Measurements from ENCODE around the gene CHRNA3.
"Not testable (repeated sequence)": the region's sequence is repeated elsewhere in the genome, so short reads cannot be mapped to it uniquely, and the experiment has no call there.

CHRNA3 gene

GRCh38 chr15:78617516-78617915 lies 3.3 kb downstream of the CHRNA3 start:
- DNase-seq (ENCODE audit: low spot score) = no peak

GRCh38 chr15:78617076-78617475 lies 3.7 kb downstream of the CHRNA3 start:
- DNase-seq (ENCODE audit: low spot score) = no peak

GRCh38 chr15:78616506-78616905 lies 4.3 kb downstream of the CHRNA3 start:
- no peak for DNase-seq (ENCODE audit: low spot score)

- DNase-seq (ENCODE audit: low spot score) = no peak
Measured at GRCh38 chr15:78615151-78615589, 5.6 kb downstream of the CHRNA3 start.

GRCh38 chr15:78614021-78614420 lies 6.8 kb downstream of the CHRNA3 start:
- DNase-seq (ENCODE audit: low spot score) = no peak

GRCh38 chr15:78609551-78609950 lies 11.2 kb downstream of the CHRNA3 start:
- not testable (repeated sequence) for DNase-seq (ENCODE audit: low spot score)

- no peak for DNase-seq (ENCODE audit: low spot score)
Measured at GRCh38 chr15:78605680-78606079, 15.1 kb downstream of the CHRNA3 start.

- DNase-seq (ENCODE audit: low spot score) = no peak
Measured at GRCh38 chr15:78605201-78605600, 15.6 kb downstream of the CHRNA3 start.

GRCh38 chr15:78604420-78604819 lies 16.4 kb downstream of the CHRNA3 start:
- no peak for DNase-seq (ENCODE audit: low spot score)

- DNase-seq (ENCODE audit: low spot score) = no peak
Measured at GRCh38 chr15:78603467-78603866, 17.3 kb downstream of the CHRNA3 start.

- DNase-seq (ENCODE audit: low spot score) = no peak
Measured at GRCh38 chr15:78599189-78599588, 21.6 kb downstream of the CHRNA3 start.

GRCh38 chr15:78598348-78598747 lies 22.4 kb downstream of the CHRNA3 start:
- DNase-seq (ENCODE audit: low spot score) = no peak

GRCh38 chr15:78597583-78597982 lies 23.2 kb downstream of the CHRNA3 start:
- DNase-seq (ENCODE audit: low spot score) = no peak

- DNase-seq (ENCODE audit: low spot score) = no peak
Measured at GRCh38 chr15:78574944-78575343, 45.9 kb downstream of the CHRNA3 start.

GRCh38 chr15:78573416-78573815 lies 47.4 kb downstream of the CHRNA3 start:
- no peak for DNase-seq (ENCODE audit: low spot score)

- DNase-seq (ENCODE audit: low spot score) = no peak
Measured at GRCh38 chr15:78571382-78571781, 49.4 kb downstream of the CHRNA3 start.

GRCh38 chr15:78570710-78571109 lies 50.1 kb downstream of the CHRNA3 start:
- no peak for DNase-seq (ENCODE audit: low spot score)

GRCh38 chr15:78567531-78567930 lies 53.3 kb downstream of the CHRNA3 start:
- no peak for DNase-seq (ENCODE audit: low spot score)

- peak; percentile 21 for DNase-seq (ENCODE audit: low spot score)
Measured at GRCh38 chr15:78565951-78566774, 54.6 kb downstream of the CHRNA3 start.

- peak; percentile 76 for DNase-seq (ENCODE audit: low spot score)
Measured at GRCh38 chr15:78565097-78565950, 55.5 kb downstream of the CHRNA3 start, which contains the start of gene CHRNA5. TSS of gene CHRNA5 (plus strand) at chr15:78565520. CDS start at chr15:78565720, 200 bp downstream.

- no peak for DNase-seq (ENCODE audit: low spot score)
Measured at GRCh38 chr15:78564743-78565096, 56.1 kb downstream of the CHRNA3 start.

- no peak for DNase-seq (ENCODE audit: low spot score)
Measured at GRCh38 chr15:78563092-78563491, 57.7 kb downstream of the CHRNA3 start.

GRCh38 chr15:78561490-78561889 lies 59.3 kb downstream of the CHRNA3 start:
- no peak for DNase-seq (ENCODE audit: low spot score)
